HCEC 1CT (cell line): ENCODE results near the gene C9orf85.

Experiments
- DNase-seq: peaks from one replicate; pipeline ENCODE4 v3.0.0-alpha.2; 2017

The C9orf85 gene

DNA sequence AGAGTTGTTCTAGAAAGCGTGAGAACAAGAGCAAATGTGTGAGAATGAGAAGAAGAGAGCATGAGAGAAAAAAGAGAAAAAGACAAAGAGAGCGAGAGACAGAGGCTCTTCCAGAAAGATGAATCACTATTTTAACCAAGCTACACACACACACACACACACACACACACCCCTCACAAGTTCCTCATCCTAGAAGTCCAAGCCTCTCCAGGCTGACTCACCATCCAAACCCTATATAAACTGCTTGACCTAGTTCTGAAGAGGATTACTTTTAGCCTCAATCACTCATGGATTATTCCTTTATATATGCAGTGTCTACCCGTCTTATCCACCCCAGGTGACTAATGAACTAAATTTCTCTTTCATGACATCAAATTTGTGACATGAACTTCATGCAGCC, 111.4 kb downstream of the C9orf85 start:
- peak; percentile 71 for DNase-seq
